ENCODE measurements around the gene PARD3.

The PARD3 gene

DNA sequence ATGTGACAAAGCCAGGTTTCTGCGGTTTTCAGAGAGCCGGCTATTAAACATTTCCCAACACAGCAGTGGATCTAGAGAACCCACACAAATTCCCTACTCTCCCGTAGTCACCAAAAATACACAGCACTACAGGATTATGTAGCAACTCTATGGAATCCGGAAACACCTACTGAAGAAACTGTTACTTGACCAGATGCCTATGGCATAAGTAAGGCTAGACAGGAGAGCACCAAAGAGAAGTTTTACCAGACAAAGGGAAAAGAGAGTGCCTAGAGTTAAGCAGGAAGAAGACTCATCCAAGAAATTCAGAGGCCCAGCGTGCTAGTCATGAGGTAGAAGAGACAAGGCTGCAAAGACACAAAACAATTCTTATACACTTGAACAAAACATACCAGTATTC lies 321.1 kb downstream of the PARD3 start:
- no peak overlapping the region for H3K27ac Mint-ChIP-seq
- no peaks in the 10 kb centered on the region for H3K36me3 Mint-ChIP-seq (ENCODE audit: low read depth)
- H3K4me1 Mint-ChIP-seq (ENCODE audit: low read depth) = no peaks in the 10 kb centered on the region
- H3K9me3 Mint-ChIP-seq = no peaks in the 10 kb centered on the region
- H3K27me3 Mint-ChIP-seq = no peaks in the 10 kb centered on the region
- no peak overlapping the region for H3K4me3 Mint-ChIP-seq

DNA sequence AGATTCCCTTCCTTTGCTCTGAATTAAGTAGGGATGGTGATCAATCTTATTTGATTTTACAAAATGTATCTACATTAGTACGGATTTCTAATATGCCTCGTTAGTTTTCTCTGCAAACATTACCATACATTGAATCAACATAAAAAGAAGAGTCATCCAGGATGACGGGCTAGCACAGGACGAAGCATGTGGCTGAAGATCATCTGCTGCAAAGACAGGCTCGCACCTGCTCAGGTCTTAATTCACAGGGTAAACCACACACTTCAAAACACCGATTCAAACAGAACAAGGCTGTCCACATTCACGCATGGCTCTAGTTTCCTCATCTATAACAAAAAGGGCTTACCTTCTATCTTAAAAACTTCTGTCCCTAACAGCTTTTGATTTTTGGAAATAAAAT lies 323.0 kb downstream of the PARD3 start:
- no peaks in the 10 kb centered on the region for H3K27me3 Mint-ChIP-seq
- no peak overlapping the region for H3K27ac Mint-ChIP-seq
- H3K4me3 Mint-ChIP-seq = no peak overlapping the region
- no peaks in the 10 kb centered on the region for H3K9me3 Mint-ChIP-seq
- no peaks in the 10 kb centered on the region for H3K4me1 Mint-ChIP-seq (ENCODE audit: low read depth)
- no peaks in the 10 kb centered on the region for H3K36me3 Mint-ChIP-seq (ENCODE audit: low read depth)

DNA sequence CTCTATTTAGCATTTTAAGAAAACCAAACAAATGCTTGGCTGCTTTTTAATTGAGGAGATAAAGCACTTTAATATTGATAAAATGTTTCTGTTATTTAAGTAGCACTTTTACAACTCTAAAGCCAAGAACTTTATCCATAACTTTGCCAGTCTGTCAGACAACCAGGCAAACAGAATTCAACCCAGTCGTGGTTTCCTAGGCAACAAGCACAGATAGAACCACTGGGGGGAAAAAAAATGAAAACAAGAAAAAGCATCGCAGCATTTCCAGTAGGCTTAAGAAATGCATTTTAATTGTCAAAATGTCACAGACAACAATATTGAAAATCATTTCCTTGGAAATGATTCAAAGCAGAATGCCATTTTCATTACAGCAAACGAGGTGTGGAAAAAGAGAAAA lies 323.4 kb downstream of the PARD3 start:
- H3K27me3 Mint-ChIP-seq = no peaks in the 10 kb centered on the region
- H3K27ac Mint-ChIP-seq = no peak overlapping the region
- H3K4me3 Mint-ChIP-seq = no peak overlapping the region
- no peaks in the 10 kb centered on the region for H3K9me3 Mint-ChIP-seq
- no peaks in the 10 kb centered on the region for H3K36me3 Mint-ChIP-seq (ENCODE audit: low read depth)
- H3K4me1 Mint-ChIP-seq (ENCODE audit: low read depth) = no peaks in the 10 kb centered on the region

DNA sequence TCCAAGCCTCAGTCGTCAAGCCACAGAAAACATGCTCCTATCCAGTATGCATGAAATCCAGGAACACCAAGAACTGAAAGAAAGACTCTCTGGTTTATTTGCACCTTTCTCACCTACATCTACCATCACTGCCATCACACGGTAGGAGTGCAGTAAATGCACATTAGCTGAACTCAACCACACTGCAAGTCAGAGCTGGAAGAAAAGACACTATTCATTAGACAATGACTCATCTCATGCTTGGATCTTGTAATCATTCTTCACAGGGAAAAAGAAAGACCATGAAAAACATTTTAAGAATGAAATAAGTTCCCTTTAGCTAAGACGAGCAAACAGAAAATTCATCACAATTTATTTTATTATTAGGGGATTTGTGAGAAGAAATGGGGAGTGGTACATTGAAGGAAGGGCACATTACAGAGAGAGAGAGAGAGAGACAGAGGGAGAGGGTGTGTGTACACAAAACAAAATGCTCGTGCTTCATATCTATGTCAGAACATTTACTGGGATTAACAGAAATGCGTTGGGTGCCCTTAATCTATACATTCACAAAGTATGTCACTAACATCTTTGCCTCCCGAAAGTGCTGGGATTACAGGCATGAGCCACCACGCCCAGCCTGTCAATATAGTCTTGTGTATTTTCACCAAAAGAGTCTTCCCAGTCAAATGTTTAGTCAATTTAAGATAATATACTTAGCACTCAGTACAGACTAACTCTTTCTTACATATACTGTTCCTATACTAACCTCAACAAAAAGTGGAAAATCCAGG lies 324.9 kb downstream of the PARD3 start:
- Mint-ChIP-seq H3K4me1 (ENCODE audit: low read depth) (no peaks in the 10 kb centered on the region), H3K27ac (no peak overlapping the region), H3K9me3 (no peaks in the 10 kb centered on the region), H3K36me3 (ENCODE audit: low read depth) (no peaks in the 10 kb centered on the region), H3K27me3 (no peaks in the 10 kb centered on the region), H3K4me3 (no peak overlapping the region)

DNA sequence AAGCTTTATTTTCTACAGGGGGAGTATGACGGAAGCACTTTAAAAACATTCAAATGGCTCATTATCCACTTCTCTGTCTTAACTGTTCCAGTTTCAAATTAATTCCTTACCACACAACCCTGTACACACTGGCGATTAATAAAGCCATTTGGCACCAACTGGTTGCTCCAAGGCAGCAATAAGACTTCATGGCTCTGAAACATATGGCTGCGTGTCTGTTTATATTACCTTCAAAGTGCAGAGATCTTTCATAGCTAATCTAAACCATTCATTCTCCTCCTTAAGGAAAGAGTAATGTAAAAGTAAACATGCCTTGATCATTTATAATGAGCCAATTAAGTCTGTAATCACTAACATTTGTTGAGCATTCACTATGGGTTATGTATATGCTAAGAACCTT lies 325.7 kb downstream of the PARD3 start:
- Mint-ChIP-seq H3K4me1 (ENCODE audit: low read depth) (no peaks in the 10 kb centered on the region), H3K27me3 (no peaks in the 10 kb centered on the region), H3K36me3 (ENCODE audit: low read depth) (no peaks in the 10 kb centered on the region), H3K27ac (no peak overlapping the region), H3K9me3 (no peaks in the 10 kb centered on the region), H3K4me3 (no peak overlapping the region)

DNA sequence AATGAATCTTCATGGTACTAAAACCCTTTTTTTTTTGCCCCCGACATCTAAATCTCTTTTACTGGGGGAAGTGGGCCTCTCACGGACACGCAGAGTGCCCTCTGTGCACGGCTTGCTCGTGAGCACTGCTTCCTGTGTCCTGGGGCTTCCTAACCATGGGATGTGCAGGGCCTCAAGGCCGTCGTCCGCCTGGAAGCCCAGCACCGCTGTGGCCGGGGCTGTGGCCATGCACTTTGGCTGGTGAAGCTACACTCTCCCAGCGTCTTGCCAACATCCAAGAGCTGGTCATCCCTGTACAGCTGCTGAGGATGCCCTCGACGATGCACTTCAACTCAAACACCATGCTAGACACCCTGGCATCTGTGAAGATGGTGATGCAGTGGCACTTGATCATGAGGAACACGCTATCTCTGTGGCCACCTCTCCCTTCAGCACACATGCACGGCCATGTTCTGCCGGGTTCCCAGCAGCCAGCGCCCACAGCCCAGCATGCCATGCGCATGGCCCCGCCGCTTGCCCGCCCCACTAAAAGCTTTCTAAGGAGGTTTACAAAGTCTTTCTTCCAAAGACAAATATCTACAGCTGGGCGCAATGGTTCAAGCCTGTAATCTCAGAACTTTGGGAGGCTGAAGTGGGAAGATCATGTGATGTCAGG lies 326.5 kb downstream of the PARD3 start:
- Mint-ChIP-seq H3K36me3 (ENCODE audit: low read depth) (no peaks in the 10 kb centered on the region), H3K9me3 (no peaks in the 10 kb centered on the region)

GRCh38 chr10:34486008-34486407 lies 329.1 kb downstream of the PARD3 start:
- H3K9me3 Mint-ChIP-seq = no peaks in the 10 kb centered on the region
- no peaks in the 10 kb centered on the region for H3K27me3 Mint-ChIP-seq
- H3K4me1 Mint-ChIP-seq (ENCODE audit: low read depth) = no peaks in the 10 kb centered on the region
- no peaks in the 10 kb centered on the region for H3K36me3 Mint-ChIP-seq (ENCODE audit: low read depth)
- H3K4me3 Mint-ChIP-seq = no peak overlapping the region
- H3K27ac Mint-ChIP-seq = no peak overlapping the region

More for the DNA sequence above, 326.5 kb downstream of the PARD3 start:
- Mint-ChIP-seq H3K4me1 (ENCODE audit: low read depth) (no peaks in the 10 kb centered on the region), H3K4me3 (no peak overlapping the region), H3K27me3 (no peaks in the 10 kb centered on the region), H3K27ac (no peak overlapping the region)

GRCh38 chr10:34484164-34484563 lies 330.9 kb downstream of the PARD3 start:
- Mint-ChIP-seq H3K9me3 (no peaks in the 10 kb centered on the region), H3K4me1 (ENCODE audit: low read depth) (no peaks in the 10 kb centered on the region), H3K4me3 (no peak overlapping the region), H3K36me3 (ENCODE audit: low read depth) (no peaks in the 10 kb centered on the region), H3K27ac (no peak overlapping the region), H3K27me3 (no peaks in the 10 kb centered on the region)

- H3K27me3 Mint-ChIP-seq = no peaks in the 10 kb centered on the region
- no peaks in the 10 kb centered on the region for H3K4me1 Mint-ChIP-seq (ENCODE audit: low read depth)
- H3K9me3 Mint-ChIP-seq = no peaks in the 10 kb centered on the region
- no peaks in the 10 kb centered on the region for H3K36me3 Mint-ChIP-seq (ENCODE audit: low read depth)
- no peak overlapping the region for H3K27ac Mint-ChIP-seq
- H3K4me3 Mint-ChIP-seq = no peak overlapping the region
These were observed 334.8 kb downstream of the PARD3 start for GRCh38 chr10:34480345-34480744.

GRCh38 chr10:34479520-34480179 lies 335.4 kb downstream of the PARD3 start:
- Mint-ChIP-seq H3K36me3 (ENCODE audit: low read depth) (no peaks in the 10 kb centered on the region), H3K27ac (no peak overlapping the region), H3K9me3 (no peaks in the 10 kb centered on the region), H3K4me3 (no peak overlapping the region), H3K27me3 (no peaks in the 10 kb centered on the region), H3K4me1 (ENCODE audit: low read depth) (no peaks in the 10 kb centered on the region)

DNA sequence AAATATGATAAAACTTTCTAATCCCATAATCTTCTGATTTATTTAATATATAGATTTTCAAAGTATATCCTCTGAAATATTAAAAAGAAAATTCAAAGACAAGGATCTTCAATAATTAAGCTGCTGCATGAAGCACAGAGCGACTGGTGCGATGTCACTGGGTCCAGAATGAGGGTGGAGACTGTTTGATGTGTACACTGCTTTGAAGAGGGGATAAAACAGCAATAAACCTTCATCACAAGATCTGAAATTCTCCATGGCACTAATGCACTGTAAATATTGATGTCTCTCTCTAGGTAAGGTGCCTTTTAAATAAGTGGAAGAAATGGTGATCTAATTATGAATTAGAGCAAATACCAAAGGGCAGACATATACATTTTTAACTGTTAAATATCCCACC lies 337.8 kb downstream of the PARD3 start:
- Mint-ChIP-seq H3K9me3 (no peaks in the 10 kb centered on the region), H3K27ac (no peak overlapping the region), H3K4me1 (ENCODE audit: low read depth) (no peaks in the 10 kb centered on the region), H3K4me3 (no peak overlapping the region), H3K27me3 (no peaks in the 10 kb centered on the region), H3K36me3 (ENCODE audit: low read depth) (no peaks in the 10 kb centered on the region)

DNA sequence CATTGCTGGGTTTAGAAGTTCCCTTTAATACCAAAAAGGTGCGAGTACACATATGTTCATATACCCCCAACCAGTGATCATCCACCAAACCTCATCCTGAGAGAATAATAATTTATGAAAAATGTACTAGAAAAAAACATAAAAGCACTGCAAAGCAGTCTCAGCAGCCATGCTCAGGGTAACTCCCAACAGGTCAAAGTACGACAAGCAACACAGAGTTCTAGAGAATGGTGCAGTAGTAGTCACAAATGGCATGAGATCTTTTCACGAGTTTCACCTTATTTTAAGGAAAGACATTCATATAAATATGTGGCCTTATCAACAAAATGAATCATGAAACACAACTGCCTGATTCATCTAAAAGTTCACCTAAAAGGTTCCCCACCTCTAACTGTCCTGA lies 338.5 kb downstream of the PARD3 start:
- H3K27me3 Mint-ChIP-seq = no peaks in the 10 kb centered on the region
- no peak overlapping the region for H3K4me3 Mint-ChIP-seq
- no peaks in the 10 kb centered on the region for H3K36me3 Mint-ChIP-seq (ENCODE audit: low read depth)
- H3K9me3 Mint-ChIP-seq = no peaks in the 10 kb centered on the region
- no peaks in the 10 kb centered on the region for H3K4me1 Mint-ChIP-seq (ENCODE audit: low read depth)
- no peak overlapping the region for H3K27ac Mint-ChIP-seq

DNA sequence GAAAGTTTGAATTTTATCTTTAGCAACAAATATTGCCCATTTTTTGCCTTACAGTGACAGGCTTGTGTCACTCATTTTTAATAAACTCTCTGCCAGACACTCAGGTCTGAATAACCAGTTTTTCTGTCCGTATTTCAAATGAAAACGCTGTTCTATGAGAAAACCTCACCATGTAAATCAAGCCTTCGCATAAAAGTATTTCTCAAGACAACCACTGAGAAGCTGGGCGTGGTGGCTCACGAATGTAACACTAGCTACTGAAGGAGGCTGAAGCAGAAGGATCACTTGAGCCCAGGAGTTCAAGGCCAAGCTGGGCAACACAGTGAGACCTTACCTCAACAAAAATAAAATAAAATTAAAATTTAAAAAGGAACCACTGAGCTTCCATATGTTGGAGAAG lies 339.3 kb downstream of the PARD3 start:
- Mint-ChIP-seq H3K9me3 (no peaks in the 10 kb centered on the region), H3K36me3 (ENCODE audit: low read depth) (no peaks in the 10 kb centered on the region)

GRCh38 chr10:34475274-34475646 lies 339.8 kb downstream of the PARD3 start:
- Mint-ChIP-seq H3K4me1 (ENCODE audit: low read depth) (no peaks in the 10 kb centered on the region), H3K27ac (no peak overlapping the region), H3K36me3 (ENCODE audit: low read depth) (no peaks in the 10 kb centered on the region)

More for the DNA sequence above, 339.3 kb downstream of the PARD3 start:
- Mint-ChIP-seq H3K27me3 (no peaks in the 10 kb centered on the region), H3K27ac (no peak overlapping the region), H3K4me1 (ENCODE audit: low read depth) (no peaks in the 10 kb centered on the region), H3K4me3 (no peak overlapping the region)

GRCh38 chr10:34474555-34475273 lies 340.4 kb downstream of the PARD3 start:
- H3K4me3 Mint-ChIP-seq = no peak overlapping the region
- no peaks in the 10 kb centered on the region for H3K4me1 Mint-ChIP-seq (ENCODE audit: low read depth)
- H3K27me3 Mint-ChIP-seq = no peaks in the 10 kb centered on the region
- H3K9me3 Mint-ChIP-seq = no peaks in the 10 kb centered on the region
- no peak overlapping the region for H3K27ac Mint-ChIP-seq
- H3K36me3 Mint-ChIP-seq (ENCODE audit: low read depth) = no peaks in the 10 kb centered on the region

More at GRCh38 chr10:34475274-34475646, 339.8 kb downstream of the PARD3 start:
- H3K27me3 Mint-ChIP-seq = no peaks in the 10 kb centered on the region
- H3K4me3 Mint-ChIP-seq = no peak overlapping the region
- no peaks in the 10 kb centered on the region for H3K9me3 Mint-ChIP-seq
